BE2C (cell line): Measurements from ENCODE around the gene TMCC1.

Experiments
- DNase-seq: peaks from one replicate; pipeline ENCODE4 v3.0.0-alpha.2; 2020
- H3K27me3 ChIP-seq: fragments of 250-450 bp; sonication (Bioruptor Pico); 2 replicates; pipeline ENCODE4 v1.5.1; 2020; ENCODE audit warnings: mild to moderate bottlenecking
- H3K36me3 ChIP-seq: fragments of 250-450 bp; sonication (Bioruptor Pico); 2 replicates; pipeline ENCODE4 v1.5.1; 2020; ENCODE audit warnings: mild to moderate bottlenecking
- H3K4me1 ChIP-seq: fragments of 250-450 bp; sonication (Bioruptor Pico); 2 replicates; pipeline ENCODE4 v1.5.1; 2020
- H3K4me3 ChIP-seq: 2 replicates; pipeline ENCODE4 v1.5.1; 2011; ENCODE audit warnings: low read depth, low read length
- H3K9me3 ChIP-seq: fragments of 250-450 bp; sonication (Bioruptor Pico); 2 replicates; pipeline ENCODE4 v1.5.1; 2020
- TF ChIP-seq, protein P1 (sequence below): IDR thresholded peaks from 2 replicates; pipeline ENCODE4 v1.5.1; 2012; ENCODE audit warnings: mild to moderate bottlenecking, low read depth, low read length

Gene TMCC1

DNA sequence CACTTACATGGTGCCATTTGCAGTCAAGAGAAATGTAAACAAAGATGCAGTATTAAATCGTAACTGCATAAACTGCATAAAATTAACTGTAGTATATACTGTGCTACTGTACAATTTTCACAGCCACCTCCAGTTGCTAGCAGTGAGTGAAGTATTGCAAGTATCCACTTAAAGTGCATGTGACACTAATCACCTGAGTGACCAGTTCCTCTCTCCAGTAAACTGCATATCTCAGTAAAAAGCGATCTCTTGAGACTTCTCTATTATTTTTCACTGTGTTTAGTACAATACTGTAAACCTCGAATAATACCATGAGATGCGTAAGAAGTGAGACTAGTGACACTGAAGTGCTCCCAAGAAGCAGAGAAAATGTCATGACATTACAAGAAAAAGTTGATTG is 175.3 kb downstream of the TMCC1 start:
- TF ChIP-seq, protein P1, sequence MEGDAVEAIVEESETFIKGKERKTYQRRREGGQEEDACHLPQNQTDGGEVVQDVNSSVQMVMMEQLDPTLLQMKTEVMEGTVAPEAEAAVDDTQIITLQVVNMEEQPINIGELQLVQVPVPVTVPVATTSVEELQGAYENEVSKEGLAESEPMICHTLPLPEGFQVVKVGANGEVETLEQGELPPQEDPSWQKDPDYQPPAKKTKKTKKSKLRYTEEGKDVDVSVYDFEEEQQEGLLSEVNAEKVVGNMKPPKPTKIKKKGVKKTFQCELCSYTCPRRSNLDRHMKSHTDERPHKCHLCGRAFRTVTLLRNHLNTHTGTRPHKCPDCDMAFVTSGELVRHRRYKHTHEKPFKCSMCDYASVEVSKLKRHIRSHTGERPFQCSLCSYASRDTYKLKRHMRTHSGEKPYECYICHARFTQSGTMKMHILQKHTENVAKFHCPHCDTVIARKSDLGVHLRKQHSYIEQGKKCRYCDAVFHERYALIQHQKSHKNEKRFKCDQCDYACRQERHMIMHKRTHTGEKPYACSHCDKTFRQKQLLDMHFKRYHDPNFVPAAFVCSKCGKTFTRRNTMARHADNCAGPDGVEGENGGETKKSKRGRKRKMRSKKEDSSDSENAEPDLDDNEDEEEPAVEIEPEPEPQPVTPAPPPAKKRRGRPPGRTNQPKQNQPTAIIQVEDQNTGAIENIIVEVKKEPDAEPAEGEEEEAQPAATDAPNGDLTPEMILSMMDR: no peak
- Histone ChIP-seq H3K4me3 (no peak overlapping the region), H3K9me3 (no peaks in the 10 kb centered on the region), H3K36me3 (no peaks in the 10 kb centered on the region), H3K27me3 (no peaks in the 10 kb centered on the region), H3K4me1 (peaks cover 9% of the 10 kb centered on the region)
- no peak for DNase-seq

GRCh38 chr3:129715854-129716253 is 177.7 kb downstream of the TMCC1 start:
- TF ChIP-seq, protein P1: no peak
- no peak for DNase-seq
- H3K27me3 ChIP-seq: no peaks in the 10 kb centered on the region
- peaks cover 9% of the 10 kb centered on the region for H3K4me1 ChIP-seq
- no peak overlapping the region for H3K4me3 ChIP-seq
- H3K9me3 ChIP-seq: no peaks in the 10 kb centered on the region
- H3K36me3 ChIP-seq: no peaks in the 10 kb centered on the region

DNA sequence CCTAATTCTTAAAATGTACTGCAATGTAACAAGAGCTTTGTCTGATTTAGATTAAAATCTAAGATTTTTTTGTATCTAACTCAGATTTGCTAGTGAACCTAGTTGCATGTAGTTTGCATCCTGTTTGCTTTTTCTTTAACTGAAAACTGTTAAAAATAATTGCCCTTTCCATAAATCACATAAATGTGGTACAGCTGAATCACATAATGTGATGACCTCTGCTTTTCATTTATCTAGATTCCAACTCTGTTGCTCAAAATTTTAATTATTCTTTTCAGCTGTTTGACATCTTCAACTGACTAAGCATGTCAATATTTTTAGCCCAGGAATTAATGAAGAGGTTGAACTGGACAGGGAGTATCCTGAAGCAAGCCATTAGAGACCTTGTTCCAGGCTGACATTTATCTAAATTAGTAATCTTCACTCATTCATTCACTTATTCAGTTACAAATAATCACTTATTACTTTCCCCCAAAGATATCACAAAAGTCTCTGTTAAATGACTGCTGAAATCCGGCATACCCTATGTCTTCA is 185.1 kb downstream of the TMCC1 start:
- H3K4me3 ChIP-seq: no peak overlapping the region
- H3K9me3 ChIP-seq: no peaks in the 10 kb centered on the region
- no peaks in the 10 kb centered on the region for H3K27me3 ChIP-seq
- TF ChIP-seq, protein P1: no peak
- no peaks in the 10 kb centered on the region for H3K36me3 ChIP-seq
- DNase-seq: no peak
- no peaks in the 10 kb centered on the region; the same call in none of the 2 replicates for H3K4me1 ChIP-seq

DNA sequence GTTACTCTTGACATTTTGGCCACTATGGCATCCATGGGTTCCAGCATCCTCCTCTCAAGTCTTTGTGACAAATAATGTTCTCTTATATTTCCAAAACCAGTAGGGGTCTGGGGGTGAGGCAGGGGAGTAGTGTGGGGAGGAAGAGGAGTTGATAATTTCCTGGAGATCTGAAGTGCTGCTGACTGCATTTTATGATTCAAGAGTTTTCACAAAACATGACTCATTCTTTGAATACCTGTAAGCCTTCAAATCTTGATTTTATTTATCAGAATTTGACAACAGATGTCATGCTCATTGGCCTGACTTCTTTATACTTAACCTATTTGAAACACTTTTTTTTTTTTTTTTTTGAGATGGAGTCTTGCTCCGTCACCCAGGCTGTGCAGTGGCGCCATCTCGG is 188.2 kb downstream of the TMCC1 start:
- H3K4me3 ChIP-seq: no peak overlapping the region
- H3K9me3 ChIP-seq: no peaks in the 10 kb centered on the region
- H3K36me3 ChIP-seq: no peaks in the 10 kb centered on the region
- TF ChIP-seq, protein P1: no peak
- DNase-seq: no peak
- H3K4me1 ChIP-seq: peaks cover 8% of the 10 kb centered on the region
- no peaks in the 10 kb centered on the region for H3K27me3 ChIP-seq

- Histone ChIP-seq H3K36me3 (no peaks in the 10 kb centered on the region), H3K4me1 (peaks cover 14% of the 10 kb centered on the region), H3K9me3 (no peaks in the 10 kb centered on the region), H3K27me3 (no peaks in the 10 kb centered on the region), H3K4me3 (no peak overlapping the region)
- TF ChIP-seq, protein P1: no peak
- DNase-seq: no peak
Measured at GRCh38 chr3:129703913-129704312, 189.6 kb downstream of the TMCC1 start.

- no peak overlapping the region for H3K4me3 ChIP-seq
- TF ChIP-seq, protein P1: no peak
- peaks cover 14% of the 10 kb centered on the region for H3K4me1 ChIP-seq
- H3K27me3 ChIP-seq: no peaks in the 10 kb centered on the region
- no peak for DNase-seq
- H3K9me3 ChIP-seq: no peaks in the 10 kb centered on the region
- H3K36me3 ChIP-seq: no peaks in the 10 kb centered on the region
Measured at GRCh38 chr3:129702934-129703712, 190.4 kb downstream of the TMCC1 start.
